HEK293T (cell line): ENCODE data around the gene NDUFAF8.

Experiments
- FOXA1 ChIP-seq: fragments of 450-650 bp; IDR thresholded peaks from 2 replicates; pipeline ENCODE4 v1.6.1; 2016; ENCODE audit warnings: mild to moderate bottlenecking
- FOXM1 ChIP-seq: fragments of 450-650 bp; IDR thresholded peaks from 2 replicates; pipeline ENCODE4 v1.6.1; 2017; ENCODE audit warnings: mild to moderate bottlenecking, borderline replicate concordance
- SUZ12 ChIP-seq: fragments of 450-650 bp; IDR thresholded peaks from 2 replicates; pipeline ENCODE4 v1.6.1; 2016; ENCODE audit warnings: mild to moderate bottlenecking
- TF ChIP-seq, protein P1 (sequence below): fragments of 450-650 bp; IDR thresholded peaks from 2 replicates; pipeline ENCODE4 v1.6.1; 2016

DNA sequence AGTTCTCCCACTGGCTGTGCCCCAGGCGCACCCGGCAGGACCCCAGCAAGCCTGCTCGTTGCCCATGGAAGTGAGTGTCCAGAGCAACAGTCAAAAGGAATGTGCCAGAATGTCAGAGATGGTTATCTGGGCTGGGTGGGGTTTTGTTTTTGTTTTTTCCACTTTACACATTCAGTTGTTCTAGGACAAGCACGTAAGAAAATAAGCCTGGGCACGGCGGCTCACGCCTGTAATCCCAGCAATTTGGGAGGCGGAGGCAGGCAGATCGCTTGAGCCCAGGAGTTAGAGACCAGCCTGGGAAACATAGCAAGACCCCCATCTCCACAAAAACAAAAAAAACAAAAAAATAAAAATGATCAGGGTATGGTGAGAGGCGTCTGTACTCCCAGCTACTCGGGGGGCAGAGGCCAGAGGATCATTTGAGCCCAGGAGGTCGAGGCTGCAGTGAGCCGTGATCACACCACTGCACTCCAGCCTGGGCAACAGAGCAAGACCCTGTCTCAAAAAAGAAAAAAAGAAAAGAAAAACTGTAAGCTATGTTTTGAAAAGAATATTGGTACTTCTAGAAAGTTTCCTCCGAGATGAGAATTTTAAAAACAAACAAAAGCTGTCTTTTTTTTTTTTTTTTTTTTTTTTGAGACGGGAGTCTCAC, 8.3 kb downstream of the NDUFAF8 start:
- TF ChIP-seq FOXM1 (no peak), FOXA1 (no peak), SUZ12 (no peak)
- TF ChIP-seq, protein P1, sequence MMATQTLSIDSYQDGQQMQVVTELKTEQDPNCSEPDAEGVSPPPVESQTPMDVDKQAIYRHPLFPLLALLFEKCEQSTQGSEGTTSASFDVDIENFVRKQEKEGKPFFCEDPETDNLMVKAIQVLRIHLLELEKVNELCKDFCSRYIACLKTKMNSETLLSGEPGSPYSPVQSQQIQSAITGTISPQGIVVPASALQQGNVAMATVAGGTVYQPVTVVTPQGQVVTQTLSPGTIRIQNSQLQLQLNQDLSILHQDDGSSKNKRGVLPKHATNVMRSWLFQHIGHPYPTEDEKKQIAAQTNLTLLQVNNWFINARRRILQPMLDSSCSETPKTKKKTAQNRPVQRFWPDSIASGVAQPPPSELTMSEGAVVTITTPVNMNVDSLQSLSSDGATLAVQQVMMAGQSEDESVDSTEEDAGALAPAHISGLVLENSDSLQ, result no peak
